C4-2B (cell line): Measurements from ENCODE around the gene CASR.

Experiments used
- ZFX ChIP-seq: fragments of 450-650 bp; IDR thresholded peaks from 2 replicates; pipeline ENCODE4 v1.6.1; 2017
- TF ChIP-seq, protein P1 (sequence below): fragments of 450-650 bp; conservative IDR thresholded peaks from 2 replicates; pipeline ENCODE4 v1.5.1; 2017; ENCODE audit warnings: mild to moderate bottlenecking

DNA sequence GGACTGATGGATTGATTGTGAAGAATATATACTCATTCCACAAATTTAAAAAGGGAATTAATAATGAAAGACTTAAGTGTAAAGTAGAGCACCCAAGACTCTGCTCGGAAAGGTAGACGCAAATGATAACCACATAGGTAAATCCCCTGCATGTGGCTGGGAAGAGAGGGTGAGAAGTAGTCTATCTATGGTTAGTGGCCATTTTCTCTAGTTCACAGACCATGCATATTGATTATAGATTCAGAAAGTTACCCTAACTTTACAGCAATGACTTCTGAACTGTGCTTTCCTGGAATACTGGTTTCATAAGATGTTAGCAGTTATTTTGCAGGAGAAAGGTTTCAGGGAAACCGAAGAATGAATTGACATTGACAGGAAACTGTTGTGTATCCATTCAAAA, 51.7 kb downstream of the CASR start:
- TF ChIP-seq, protein P1, sequence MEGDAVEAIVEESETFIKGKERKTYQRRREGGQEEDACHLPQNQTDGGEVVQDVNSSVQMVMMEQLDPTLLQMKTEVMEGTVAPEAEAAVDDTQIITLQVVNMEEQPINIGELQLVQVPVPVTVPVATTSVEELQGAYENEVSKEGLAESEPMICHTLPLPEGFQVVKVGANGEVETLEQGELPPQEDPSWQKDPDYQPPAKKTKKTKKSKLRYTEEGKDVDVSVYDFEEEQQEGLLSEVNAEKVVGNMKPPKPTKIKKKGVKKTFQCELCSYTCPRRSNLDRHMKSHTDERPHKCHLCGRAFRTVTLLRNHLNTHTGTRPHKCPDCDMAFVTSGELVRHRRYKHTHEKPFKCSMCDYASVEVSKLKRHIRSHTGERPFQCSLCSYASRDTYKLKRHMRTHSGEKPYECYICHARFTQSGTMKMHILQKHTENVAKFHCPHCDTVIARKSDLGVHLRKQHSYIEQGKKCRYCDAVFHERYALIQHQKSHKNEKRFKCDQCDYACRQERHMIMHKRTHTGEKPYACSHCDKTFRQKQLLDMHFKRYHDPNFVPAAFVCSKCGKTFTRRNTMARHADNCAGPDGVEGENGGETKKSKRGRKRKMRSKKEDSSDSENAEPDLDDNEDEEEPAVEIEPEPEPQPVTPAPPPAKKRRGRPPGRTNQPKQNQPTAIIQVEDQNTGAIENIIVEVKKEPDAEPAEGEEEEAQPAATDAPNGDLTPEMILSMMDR: no peak
- TF ChIP-seq ZFX: no peak
